HUDEP-2 (cell line): ENCODE results near the gene FBXO30.

Source experiments
- DNase-seq, 76 experiments: peaks; one replicate each; lab custom pipeline; 2025; ENCODE audit not compliant: unreplicated experiment in 76 of 76; lab: John Stamatoyannopoulos, UW

Gene FBXO30

GRCh38 chr6:145756170-145756662, 58.4 kb downstream of the FBXO30 start:
- DNase-seq, result peak in 12 of 76 experiments; percentile 7 to 36 (median 16)

GRCh38 chr6:145755682-145756081, 58.9 kb downstream of the FBXO30 start:
- DNase-seq, result no peak

- DNase-seq, result no peak
Observed at GRCh38 chr6:145752638-145753037, 62.0 kb downstream of the FBXO30 start.

GRCh38 chr6:145749632-145750031, 65.0 kb downstream of the FBXO30 start:
- peak in 17 of 76 experiments; percentile 8 to 51 (median 31) for DNase-seq

GRCh38 chr6:145745861-145746260, 68.7 kb downstream of the FBXO30 start:
- no peak for DNase-seq

GRCh38 chr6:145744619-145745018, 70.0 kb downstream of the FBXO30 start:
- DNase-seq, result no peak
